ENCODE results near the gene ITSN2.

Gene ITSN2

GRCh38 chr2:24259316-24259715, 101.0 kb downstream of the ITSN2 start:
- Mint-ChIP-seq H3K36me3 (ENCODE audit: low read depth) (peaks cover 26% of the 10 kb centered on the region), H3K9me3 (no peaks in the 10 kb centered on the region), H3K27me3 (no peaks in the 10 kb centered on the region), H3K4me3 (no peak overlapping the region), H3K27ac (no peak overlapping the region), H3K4me1 (ENCODE audit: low read depth) (peaks cover 10% of the 10 kb centered on the region)
- intact Hi-C loops (cut with micrococcal nuclease), result loop anchor here (10.0 kb wide), 1 partner anchor 125 kb away; no protein-coding TSS in a partner anchor

DNA sequence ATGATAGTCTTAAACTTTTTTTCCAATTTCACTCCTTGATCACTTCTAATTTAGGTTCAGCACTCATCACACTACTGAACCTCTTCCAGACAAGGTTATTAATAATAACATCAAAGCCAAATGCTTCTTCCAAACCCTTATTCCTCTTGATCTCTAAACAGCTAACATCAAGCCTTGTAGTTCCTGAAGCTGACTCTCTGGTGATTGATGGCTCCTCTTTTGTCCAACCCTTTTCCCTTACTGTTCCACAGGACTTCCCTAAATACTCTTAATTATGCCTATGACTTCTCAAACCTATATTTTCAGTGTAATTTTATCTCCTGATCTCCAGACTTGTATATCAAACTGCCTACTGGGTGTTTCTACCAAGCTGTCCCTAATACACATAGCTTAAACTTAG, 101.6 kb downstream of the ITSN2 start:
- Mint-ChIP-seq H3K27me3 (no peaks in the 10 kb centered on the region), H3K9me3 (no peaks in the 10 kb centered on the region), H3K27ac (no peak overlapping the region), H3K4me1 (ENCODE audit: low read depth) (peaks cover 10% of the 10 kb centered on the region), H3K36me3 (ENCODE audit: low read depth) (peaks cover 26% of the 10 kb centered on the region), H3K4me3 (no peak overlapping the region)
- intact Hi-C loops (cut with micrococcal nuclease), result loop anchor here (10.0 kb wide), 1 partner anchor 126 kb away; no protein-coding TSS in a partner anchor

GRCh38 chr2:24253303-24253919, 106.9 kb downstream of the ITSN2 start:
- Mint-ChIP-seq H3K9me3 (no peaks in the 10 kb centered on the region), H3K27ac (no peak overlapping the region), H3K4me3 (no peak overlapping the region), H3K4me1 (ENCODE audit: low read depth) (no peaks in the 10 kb centered on the region), H3K27me3 (no peaks in the 10 kb centered on the region), H3K36me3 (ENCODE audit: low read depth) (peaks cover 50% of the 10 kb centered on the region)
- intact Hi-C loops (cut with micrococcal nuclease), result loop anchor here (10.0 kb wide), 1 partner anchor 131 kb away; no protein-coding TSS in a partner anchor

DNA sequence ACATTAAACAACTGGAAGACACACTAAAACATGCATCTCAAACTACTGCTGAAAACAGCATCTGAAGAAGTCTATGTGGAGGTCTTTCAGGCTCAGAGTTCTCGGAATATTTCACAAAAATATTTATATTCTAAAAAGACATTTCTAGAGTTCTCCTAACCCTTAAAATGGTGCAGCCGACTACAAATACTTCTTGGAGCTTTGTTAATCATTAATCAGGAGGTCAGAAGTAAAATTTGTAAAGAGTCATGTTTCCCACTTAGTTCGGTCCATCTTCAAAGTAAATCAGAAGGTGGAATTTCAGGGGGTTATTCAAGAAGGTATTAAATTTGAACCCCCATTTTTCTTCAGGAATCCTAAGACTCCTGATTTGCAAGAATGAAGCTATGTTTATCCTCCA, 112.7 kb downstream of the ITSN2 start:
- intact Hi-C loops (cut with micrococcal nuclease), result loop anchor here (5.0 kb wide), 1 partner anchor 45 kb away; no protein-coding TSS in a partner anchor
- no peaks in the 10 kb centered on the region for H3K9me3 Mint-ChIP-seq
- peaks cover 83% of the 10 kb centered on the region for H3K36me3 Mint-ChIP-seq (ENCODE audit: low read depth)
- no peaks in the 10 kb centered on the region for H3K27me3 Mint-ChIP-seq
- H3K27ac Mint-ChIP-seq, result no peak overlapping the region
- H3K4me1 Mint-ChIP-seq (ENCODE audit: low read depth), result no peaks in the 10 kb centered on the region
- H3K4me3 Mint-ChIP-seq, result no peak overlapping the region

GRCh38 chr2:24247164-24247563, 113.2 kb downstream of the ITSN2 start:
- no peak overlapping the region for H3K4me3 Mint-ChIP-seq
- H3K9me3 Mint-ChIP-seq, result no peaks in the 10 kb centered on the region
- no peaks in the 10 kb centered on the region for H3K27me3 Mint-ChIP-seq
- intact Hi-C loops (cut with micrococcal nuclease), result loop anchor here (5.0 kb wide), 1 partner anchor 45 kb away; no protein-coding TSS in a partner anchor
- H3K36me3 Mint-ChIP-seq (ENCODE audit: low read depth), result peaks cover 81% of the 10 kb centered on the region
- H3K27ac Mint-ChIP-seq, result no peak overlapping the region
- H3K4me1 Mint-ChIP-seq (ENCODE audit: low read depth), result no peaks in the 10 kb centered on the region

- Mint-ChIP-seq H3K27me3 (no peaks in the 10 kb centered on the region), H3K4me1 (ENCODE audit: low read depth) (no peaks in the 10 kb centered on the region), H3K27ac (no peak overlapping the region), H3K4me3 (no peak overlapping the region), H3K9me3 (no peaks in the 10 kb centered on the region), H3K36me3 (ENCODE audit: low read depth) (peaks cover 85% of the 10 kb centered on the region)
- intact Hi-C loops (cut with micrococcal nuclease), result loop anchor here (5.0 kb wide), 1 partner anchor 46 kb away; no protein-coding TSS in a partner anchor
Measured at GRCh38 chr2:24245986-24246776, 114.2 kb downstream of the ITSN2 start.

DNA sequence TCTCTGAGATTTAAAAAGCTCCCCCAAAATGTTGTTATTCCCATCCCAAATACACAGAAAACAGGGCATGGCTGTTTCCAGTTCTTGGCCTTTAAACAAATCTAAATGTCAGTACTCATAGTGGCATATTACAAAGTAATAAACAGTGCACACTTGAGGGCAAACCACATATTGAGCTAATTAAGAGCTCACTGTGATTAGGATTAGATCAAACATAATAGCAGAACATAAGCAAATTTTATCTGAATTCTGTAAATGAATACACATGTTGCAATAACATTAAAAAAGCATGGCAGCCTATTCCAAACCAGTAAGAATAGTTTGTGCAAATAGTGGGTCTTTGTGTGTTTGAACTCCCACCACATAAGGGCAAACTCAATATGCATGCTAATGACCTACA, 118.8 kb downstream of the ITSN2 start:
- intact Hi-C loops (cut with micrococcal nuclease), result no loop called here
- H3K27me3 Mint-ChIP-seq, result no peaks in the 10 kb centered on the region
- H3K9me3 Mint-ChIP-seq, result no peaks in the 10 kb centered on the region
- no peak overlapping the region for H3K27ac Mint-ChIP-seq
- H3K4me1 Mint-ChIP-seq (ENCODE audit: low read depth), result no peaks in the 10 kb centered on the region
- peaks cover 68% of the 10 kb centered on the region for H3K36me3 Mint-ChIP-seq (ENCODE audit: low read depth)
- no peak overlapping the region for H3K4me3 Mint-ChIP-seq

DNA sequence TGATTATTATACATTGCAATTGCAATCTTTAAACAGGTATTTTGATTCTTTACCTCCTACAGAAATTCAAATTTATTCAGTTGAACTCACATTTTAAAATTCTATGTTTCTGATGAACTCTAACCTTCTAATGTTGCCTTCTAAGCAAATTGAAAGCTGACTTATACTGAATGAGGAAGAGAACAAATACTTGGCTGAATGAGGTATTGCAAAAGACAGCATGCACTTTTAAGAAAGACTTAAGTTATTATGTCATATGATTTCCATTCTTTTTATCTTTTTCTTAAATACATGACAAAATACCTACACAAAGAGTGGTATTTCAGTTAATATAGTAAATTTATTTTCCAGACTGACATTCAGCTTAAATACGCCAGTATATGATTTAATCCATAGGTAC, 120.8 kb downstream of the ITSN2 start:
- no peaks in the 10 kb centered on the region for H3K4me1 Mint-ChIP-seq (ENCODE audit: low read depth)
- H3K27me3 Mint-ChIP-seq, result no peaks in the 10 kb centered on the region
- no peaks in the 10 kb centered on the region for H3K9me3 Mint-ChIP-seq
- H3K36me3 Mint-ChIP-seq (ENCODE audit: low read depth), result peaks cover 68% of the 10 kb centered on the region
- intact Hi-C loops (cut with micrococcal nuclease), result no loop called here
- no peak overlapping the region for H3K27ac Mint-ChIP-seq
- no peak overlapping the region for H3K4me3 Mint-ChIP-seq

DNA sequence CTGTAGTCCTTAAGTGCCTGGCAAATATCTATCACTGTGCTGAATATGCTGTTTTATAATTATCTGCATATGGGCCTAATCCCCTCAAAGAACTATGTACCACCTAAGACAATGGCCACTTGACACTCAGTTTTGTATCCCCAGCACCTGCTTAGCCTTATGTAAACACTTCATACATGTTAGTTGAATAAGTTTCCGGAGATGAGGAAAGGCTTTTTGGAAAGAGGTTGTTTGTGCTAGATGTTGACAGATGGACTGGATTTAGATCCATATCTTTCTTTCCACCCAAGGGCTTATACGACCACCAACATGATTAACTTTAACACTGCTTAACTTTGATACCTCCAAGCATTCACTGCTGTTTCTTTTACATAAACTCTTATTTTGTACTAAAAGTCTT, 122.2 kb downstream of the ITSN2 start:
- no peak overlapping the region for H3K27ac Mint-ChIP-seq
- intact Hi-C loops (cut with micrococcal nuclease), result no loop called here
- H3K36me3 Mint-ChIP-seq (ENCODE audit: low read depth), result peaks cover 66% of the 10 kb centered on the region
- H3K4me1 Mint-ChIP-seq (ENCODE audit: low read depth), result no peaks in the 10 kb centered on the region
- H3K9me3 Mint-ChIP-seq, result no peaks in the 10 kb centered on the region
- no peak overlapping the region for H3K4me3 Mint-ChIP-seq
- H3K27me3 Mint-ChIP-seq, result no peaks in the 10 kb centered on the region

DNA sequence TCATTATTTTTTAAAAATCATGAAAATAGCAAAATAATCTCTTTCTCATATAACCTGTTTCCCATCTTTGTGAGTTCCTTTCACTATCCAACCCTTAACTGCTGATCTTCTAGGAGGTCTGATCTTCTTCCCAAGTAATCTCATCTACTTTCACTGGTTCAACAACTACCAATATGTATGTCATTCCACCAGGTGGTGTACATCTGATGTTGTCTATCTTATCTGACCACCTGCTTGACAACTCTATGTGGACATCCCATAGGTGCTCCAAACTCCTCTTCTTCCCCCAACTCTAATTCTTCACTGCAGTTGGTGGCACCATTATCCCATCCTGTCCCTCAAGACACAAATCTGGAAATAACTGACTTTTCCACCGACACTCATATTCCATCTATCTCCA, 123.0 kb downstream of the ITSN2 start:
- Mint-ChIP-seq H3K4me1 (ENCODE audit: low read depth) (no peaks in the 10 kb centered on the region), H3K9me3 (no peaks in the 10 kb centered on the region), H3K27ac (no peak overlapping the region), H3K27me3 (no peaks in the 10 kb centered on the region), H3K4me3 (no peak overlapping the region), H3K36me3 (ENCODE audit: low read depth) (peaks cover 60% of the 10 kb centered on the region)
- intact Hi-C loops (cut with micrococcal nuclease), result no loop called here

DNA sequence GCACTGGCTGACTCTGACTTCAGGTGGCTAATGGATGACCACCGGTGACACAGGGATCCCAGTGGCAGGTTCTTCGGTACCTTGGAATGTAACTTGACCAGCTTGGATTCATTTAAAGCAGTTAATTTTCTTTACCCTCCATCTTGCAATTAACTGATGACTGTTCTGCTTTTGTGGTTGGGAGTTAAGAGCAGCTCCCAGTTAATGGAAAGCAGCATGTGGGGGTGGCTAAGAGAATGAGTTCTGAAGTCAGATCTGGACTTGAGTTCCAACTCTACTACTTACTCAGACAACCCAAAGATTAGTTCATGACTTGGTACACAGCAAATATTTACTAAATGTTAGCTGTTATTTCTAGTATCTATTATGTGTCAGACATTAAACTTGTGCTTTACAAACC, 127.0 kb downstream of the ITSN2 start:
- Mint-ChIP-seq H3K27me3 (no peaks in the 10 kb centered on the region), H3K9me3 (no peaks in the 10 kb centered on the region), H3K36me3 (ENCODE audit: low read depth) (peaks cover 47% of the 10 kb centered on the region), H3K4me3 (no peak overlapping the region), H3K27ac (no peak overlapping the region), H3K4me1 (ENCODE audit: low read depth) (no peaks in the 10 kb centered on the region)
- intact Hi-C loops (cut with micrococcal nuclease), result no loop called here

DNA sequence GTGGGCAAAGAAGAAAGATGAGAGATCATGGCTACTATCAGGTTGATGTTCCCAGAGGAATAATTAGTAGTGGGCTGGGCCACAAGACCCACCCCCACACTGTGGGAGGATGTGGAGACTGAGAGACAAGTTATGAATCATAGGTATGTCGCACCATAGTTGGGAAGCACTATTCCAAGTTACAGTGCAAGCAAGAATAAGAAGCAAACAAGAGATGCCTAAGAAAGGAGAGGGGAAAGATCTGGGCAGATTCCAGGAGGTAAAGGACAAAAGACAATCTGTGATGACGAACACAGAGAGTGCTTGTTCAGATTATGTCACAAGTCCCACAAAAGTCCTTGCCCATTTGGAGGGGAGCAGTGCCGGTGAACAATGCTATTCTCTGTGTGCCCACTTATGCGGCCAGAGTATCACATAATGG, 128.9 kb downstream of the ITSN2 start:
- H3K27ac Mint-ChIP-seq, result no peak overlapping the region
- intact Hi-C loops (cut with micrococcal nuclease), result no loop called here
- no peaks in the 10 kb centered on the region for H3K27me3 Mint-ChIP-seq
- no peaks in the 10 kb centered on the region for H3K9me3 Mint-ChIP-seq
- peaks cover 49% of the 10 kb centered on the region for H3K36me3 Mint-ChIP-seq (ENCODE audit: low read depth)
- H3K4me1 Mint-ChIP-seq (ENCODE audit: low read depth), result no peaks in the 10 kb centered on the region
- no peak overlapping the region for H3K4me3 Mint-ChIP-seq

DNA sequence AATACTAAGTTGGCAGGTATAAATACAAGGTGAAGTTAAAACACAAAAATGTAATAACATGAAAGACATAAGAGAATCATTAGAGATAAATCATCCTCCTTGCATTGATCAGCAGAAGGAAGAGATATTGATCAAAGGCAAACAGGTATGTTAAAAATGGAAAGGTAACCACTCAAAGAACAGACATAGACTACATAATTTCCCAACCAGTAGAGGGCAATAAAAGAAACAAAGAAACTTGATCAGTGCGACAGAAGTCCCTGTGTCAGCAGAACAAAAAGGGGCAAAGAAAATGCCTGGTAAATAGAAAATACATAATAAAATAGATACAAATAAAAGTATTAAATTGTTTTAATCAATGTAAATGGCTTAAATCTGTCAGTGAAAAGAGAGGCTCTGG, 131.9 kb downstream of the ITSN2 start:
- H3K36me3 Mint-ChIP-seq (ENCODE audit: low read depth), result peaks cover 48% of the 10 kb centered on the region
- H3K4me1 Mint-ChIP-seq (ENCODE audit: low read depth), result no peaks in the 10 kb centered on the region
- intact Hi-C loops (cut with micrococcal nuclease), result no loop called here
- no peaks in the 10 kb centered on the region for H3K27me3 Mint-ChIP-seq
- no peak overlapping the region for H3K27ac Mint-ChIP-seq
- H3K4me3 Mint-ChIP-seq, result no peak overlapping the region
- no peaks in the 10 kb centered on the region for H3K9me3 Mint-ChIP-seq

GRCh38 chr2:24225499-24226242, 134.7 kb downstream of the ITSN2 start:
- Mint-ChIP-seq H3K27ac (no peak overlapping the region), H3K27me3 (no peaks in the 10 kb centered on the region), H3K9me3 (no peaks in the 10 kb centered on the region), H3K4me1 (ENCODE audit: low read depth) (no peaks in the 10 kb centered on the region), H3K36me3 (ENCODE audit: low read depth) (peaks cover 70% of the 10 kb centered on the region), H3K4me3 (no peak overlapping the region)
- intact Hi-C loops (cut with micrococcal nuclease), result no loop called here
